GM21423 (cell line): Measurements from ENCODE around the gene ASPN.
A peak's percentile ranks its signal among the peaks of the same experiment; 100 is the strongest.

Experiments
- ATAC-seq: cut with Tn5 transposase; IDR thresholded peaks from one replicate; pipeline ENCODE4 v1.9.1; 2021; ENCODE audit warnings: mild to moderate bottlenecking, moderate library complexity; ENCODE audit not compliant: unreplicated experiment

The ASPN gene

GRCh38 chr9:92478783-92479182, 3.5 kb downstream of the ASPN start:
- ATAC-seq, result no peak

GRCh38 chr9:92476962-92477361, 5.3 kb downstream of the ASPN start:
- ATAC-seq, result no peak

GRCh38 chr9:92474587-92474986, 7.7 kb downstream of the ASPN start:
- ATAC-seq, result no peak

- ATAC-seq, result no peak
Measured at GRCh38 chr9:92468206-92468605, 14.1 kb downstream of the ASPN start.

- ATAC-seq, result no peak
Measured at GRCh38 chr9:92467511-92467910, 14.8 kb downstream of the ASPN start.

GRCh38 chr9:92467041-92467440, 15.3 kb downstream of the ASPN start:
- no peak for ATAC-seq

GRCh38 chr9:92463984-92464383, 18.3 kb downstream of the ASPN start:
- no peak for ATAC-seq

- no peak for ATAC-seq
Measured at GRCh38 chr9:92463387-92463786, 18.9 kb downstream of the ASPN start.

GRCh38 chr9:92457576-92457975, 24.7 kb downstream of the ASPN start:
- ATAC-seq, result no peak

GRCh38 chr9:92455217-92455616, 27.1 kb downstream of the ASPN start:
- ATAC-seq, result no peak

- ATAC-seq, result no peak
Measured at GRCh38 chr9:92446536-92446935, 35.8 kb downstream of the ASPN start.

GRCh38 chr9:92444841-92445240, 37.5 kb downstream of the ASPN start:
- ATAC-seq, result no peak

GRCh38 chr9:92440751-92441046, 41.6 kb downstream of the ASPN start:
- peak; percentile 51 for ATAC-seq

- no peak for ATAC-seq
Measured at GRCh38 chr9:92439921-92440750, 42.2 kb downstream of the ASPN start.

GRCh38 chr9:92438900-92439526, 43.3 kb downstream of the ASPN start:
- ATAC-seq, result no peak

GRCh38 chr9:92435263-92435662, 47.0 kb downstream of the ASPN start:
- ATAC-seq, result no peak

GRCh38 chr9:92432972-92433548, 49.2 kb downstream of the ASPN start:
- ATAC-seq, result no peak

- ATAC-seq, result no peak
Measured at GRCh38 chr9:92432350-92432749, 50.0 kb downstream of the ASPN start.

GRCh38 chr9:92429836-92430235, 52.5 kb downstream of the ASPN start:
- no peak for ATAC-seq

GRCh38 chr9:92426501-92427145, 55.7 kb downstream of the ASPN start:
- no peak for ATAC-seq

GRCh38 chr9:92425474-92425873, 56.8 kb downstream of the ASPN start:
- no peak for ATAC-seq

- no peak for ATAC-seq
Measured at GRCh38 chr9:92424340-92424739, 58.0 kb downstream of the ASPN start, which contains the start of gene OMD. TSS of gene OMD (minus strand) at chr9:92424471. CDS start at chr9:92417558, 6,913 bp downstream.
